Stimulated activated CD8-positive, alpha-beta memory T cell treated with anti-CD3 and anti-CD28 coated beads, Interleukin-7, amount 100 ng/mL, for 1 hour (primary cell): ENCODE data around the gene DHRSX.
"Not testable (repeated sequence)": the region's sequence is repeated elsewhere in the genome, so short reads cannot be mapped to it uniquely, and the experiment has no call there.

Source experiments
- DNase-seq, 2 donors: peaks; one replicate each; pipeline ENCODE4 v3.0.0-alpha.2; 2020; ENCODE audit warnings: low read depth in 2 of 2

The DHRSX gene

DNA sequence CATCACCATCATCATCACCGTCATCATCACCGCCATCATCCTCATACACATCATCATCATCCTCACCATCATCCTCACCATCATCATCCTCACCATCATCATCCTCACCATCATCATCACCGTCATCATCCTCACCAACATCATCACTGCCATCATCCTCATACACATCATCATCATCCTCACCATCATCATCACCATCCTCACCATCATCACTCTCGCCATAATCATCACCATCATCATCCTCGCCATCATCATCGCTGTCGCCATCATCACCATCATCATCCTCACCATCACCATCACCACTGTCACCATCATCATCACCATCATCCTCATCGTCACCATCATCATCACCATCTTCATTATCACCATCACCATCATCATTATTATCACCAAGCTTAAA, 19.8 kb upstream of the DHRSX start:
- no peak for DNase-seq

DNA sequence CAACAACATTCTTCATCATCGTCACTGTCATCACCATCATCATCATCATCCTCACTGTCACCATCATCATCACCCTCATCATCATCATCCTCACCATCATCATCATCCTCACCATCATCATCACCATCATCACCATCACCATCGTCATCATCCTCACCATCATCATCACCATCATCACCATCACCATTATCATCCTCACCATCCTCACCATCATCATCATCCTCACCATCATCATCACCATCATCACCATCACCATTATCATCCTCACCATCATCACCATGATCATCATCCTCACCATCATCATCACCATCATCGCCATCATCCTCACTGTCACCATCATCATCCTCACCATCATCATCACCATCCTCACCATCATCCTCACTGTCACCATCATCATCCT, 18.9 kb upstream of the DHRSX start:
- DNase-seq = not testable (repeated sequence)

DNA sequence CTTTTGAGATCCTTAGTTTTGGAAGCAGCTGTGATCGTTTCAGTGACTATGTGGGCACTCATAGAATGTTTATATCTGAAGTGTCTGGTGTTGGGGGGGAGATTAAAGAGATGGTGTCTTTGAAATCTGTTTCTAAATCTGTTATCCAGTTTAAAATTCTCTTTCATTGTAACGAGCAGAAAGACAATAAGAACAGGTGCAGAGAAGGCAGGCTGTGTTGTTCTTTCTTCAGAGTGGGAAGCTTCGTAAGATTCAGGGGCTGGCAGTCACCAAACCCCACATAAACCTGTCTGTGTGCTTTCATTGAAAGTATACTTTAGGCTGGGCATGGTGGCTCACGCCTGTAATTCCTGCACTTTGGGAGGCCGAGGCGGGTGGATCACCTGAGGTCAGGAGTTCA, 16.3 kb upstream of the DHRSX start:
- DNase-seq = no peak

DNA sequence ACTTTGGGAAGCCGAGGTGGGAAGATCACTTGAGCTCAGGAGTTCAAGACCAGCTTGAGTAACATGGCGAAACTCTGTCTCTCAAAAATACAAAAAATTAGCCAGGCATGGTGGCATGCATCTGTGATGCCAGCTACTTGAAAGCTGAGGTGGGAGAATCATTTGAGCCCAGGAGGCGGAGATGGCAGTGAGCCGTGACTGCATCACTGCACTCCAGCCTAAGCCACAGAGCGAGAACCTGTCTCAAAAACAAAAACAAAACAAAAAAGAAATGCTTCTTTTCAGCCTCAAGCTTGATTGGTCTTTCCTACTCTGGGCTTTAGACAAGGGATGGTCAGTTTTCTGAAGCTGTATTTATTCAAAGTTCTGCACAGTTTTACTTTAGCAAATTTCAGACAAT, 15.8 kb upstream of the DHRSX start:
- DNase-seq = no peak

DNA sequence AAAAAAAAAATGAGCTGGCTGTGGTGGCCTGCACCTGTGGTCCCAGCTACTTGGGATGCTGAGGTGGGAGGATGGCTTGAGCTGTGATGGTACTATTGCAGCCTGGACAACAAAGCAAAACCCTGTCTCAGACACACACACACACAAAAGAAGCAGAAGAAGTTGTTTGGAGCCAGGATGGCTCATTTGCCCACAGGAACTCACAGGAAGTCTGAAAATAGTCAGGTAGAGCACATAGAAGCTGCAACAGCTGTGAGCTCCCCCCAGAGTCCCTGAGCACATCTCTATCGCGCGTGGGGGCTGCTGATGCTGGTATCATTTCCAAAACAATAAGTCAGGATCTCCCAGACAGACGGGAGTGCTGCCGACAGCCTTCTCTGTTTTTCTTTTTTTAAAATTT, 13.4 kb upstream of the DHRSX start:
- DNase-seq = no peak

DNA sequence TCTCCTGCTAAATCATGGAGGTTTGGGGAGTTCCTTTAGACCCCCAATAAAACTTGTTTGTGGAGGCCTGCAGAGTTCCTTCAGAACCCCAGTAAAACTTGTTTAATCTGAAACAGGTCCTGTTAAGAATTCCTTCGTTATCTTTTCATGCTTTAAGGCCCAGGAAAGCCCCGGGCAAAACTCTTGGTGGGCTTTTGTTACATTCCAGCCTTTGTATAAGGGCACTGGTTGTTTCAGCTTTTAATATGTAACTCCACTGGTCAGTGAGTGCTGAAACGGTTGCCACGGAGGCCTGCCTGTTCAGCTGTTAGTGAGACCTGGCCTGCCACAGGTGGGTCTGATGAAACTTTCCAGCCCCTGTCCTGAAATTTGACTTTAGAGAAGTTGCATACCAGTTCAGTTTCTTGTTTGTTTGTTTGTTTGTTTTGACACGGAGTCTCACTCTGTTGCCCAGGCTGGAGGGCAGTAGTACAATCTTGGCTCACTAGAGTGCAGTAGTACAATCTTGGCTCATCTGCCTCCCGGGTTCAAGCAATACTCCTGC, 12.4 kb upstream of the DHRSX start:
- DNase-seq = no peak

DNA sequence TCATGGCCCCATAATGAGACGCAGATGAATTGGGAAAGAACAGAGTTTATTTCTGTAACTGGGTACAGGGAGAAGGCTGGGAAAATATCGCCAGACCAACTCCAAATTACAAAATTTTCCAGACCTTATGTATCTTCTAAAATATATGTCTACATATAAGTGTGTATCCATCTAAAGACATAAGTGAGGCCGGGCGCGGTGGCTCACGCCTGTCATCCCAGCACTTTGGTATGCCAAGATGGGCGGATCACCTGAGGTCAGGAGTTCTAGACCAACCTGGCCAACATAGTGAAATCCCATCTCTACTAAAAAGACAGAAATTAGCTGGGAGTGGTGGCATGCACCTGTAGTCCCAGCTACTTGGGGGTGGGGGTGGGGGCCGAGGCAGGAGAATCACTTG, 11.7 kb upstream of the DHRSX start:
- DNase-seq = no peak

DNA sequence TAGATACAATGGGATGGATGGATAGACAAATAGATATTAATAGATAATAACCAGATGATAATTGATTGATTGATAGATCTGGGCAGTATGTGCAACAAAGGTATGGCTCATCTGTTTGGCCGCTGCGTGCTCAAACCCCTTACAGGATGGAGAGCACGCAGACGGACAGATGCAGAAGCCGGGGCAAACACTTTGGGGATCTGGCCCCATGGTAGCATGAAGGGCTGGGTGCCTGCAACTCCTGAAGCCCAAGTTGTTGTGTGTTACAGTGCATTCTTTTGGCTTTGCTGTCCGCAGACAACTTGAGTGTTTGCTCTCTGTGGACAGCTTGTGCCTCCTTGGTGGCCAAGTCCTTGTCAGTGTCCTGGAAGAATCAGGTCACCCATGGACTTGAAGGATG, 10.6 kb upstream of the DHRSX start:
- DNase-seq = no peak

DNA sequence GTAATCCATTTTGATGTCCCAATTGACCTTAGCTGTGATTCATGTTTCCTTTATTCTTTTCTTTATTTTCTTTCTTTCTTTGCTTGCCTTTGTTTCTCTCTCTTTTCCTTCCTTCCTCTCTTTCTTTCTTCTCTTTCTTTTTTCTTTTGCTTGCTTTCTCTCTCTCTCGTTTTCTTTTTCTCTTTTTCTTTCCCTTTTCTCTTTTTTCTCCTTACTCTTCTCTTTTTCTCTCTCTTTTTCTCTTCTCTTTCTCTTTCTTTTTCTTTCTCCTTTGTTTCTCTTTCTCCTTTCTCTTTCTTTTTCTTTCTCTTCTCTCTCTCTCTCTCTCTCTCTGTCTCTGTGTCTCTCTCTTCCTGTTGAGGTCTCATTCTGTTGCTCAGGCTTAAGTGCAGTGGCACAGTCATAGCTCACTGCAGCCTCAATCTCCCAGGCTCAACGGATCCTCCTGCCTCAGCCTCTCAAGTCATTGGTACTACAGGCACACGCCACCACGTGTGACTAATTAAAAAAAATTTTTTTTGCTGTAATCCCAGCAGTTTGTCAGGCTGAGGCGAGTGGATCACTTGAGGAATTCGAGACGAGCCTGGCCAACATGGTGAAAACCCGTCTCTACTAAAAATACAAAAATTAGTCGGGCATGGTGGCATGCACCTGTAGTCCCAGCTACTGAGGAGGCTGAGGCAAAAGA, 8.0 kb upstream of the DHRSX start:
- DNase-seq = no peak

DNA sequence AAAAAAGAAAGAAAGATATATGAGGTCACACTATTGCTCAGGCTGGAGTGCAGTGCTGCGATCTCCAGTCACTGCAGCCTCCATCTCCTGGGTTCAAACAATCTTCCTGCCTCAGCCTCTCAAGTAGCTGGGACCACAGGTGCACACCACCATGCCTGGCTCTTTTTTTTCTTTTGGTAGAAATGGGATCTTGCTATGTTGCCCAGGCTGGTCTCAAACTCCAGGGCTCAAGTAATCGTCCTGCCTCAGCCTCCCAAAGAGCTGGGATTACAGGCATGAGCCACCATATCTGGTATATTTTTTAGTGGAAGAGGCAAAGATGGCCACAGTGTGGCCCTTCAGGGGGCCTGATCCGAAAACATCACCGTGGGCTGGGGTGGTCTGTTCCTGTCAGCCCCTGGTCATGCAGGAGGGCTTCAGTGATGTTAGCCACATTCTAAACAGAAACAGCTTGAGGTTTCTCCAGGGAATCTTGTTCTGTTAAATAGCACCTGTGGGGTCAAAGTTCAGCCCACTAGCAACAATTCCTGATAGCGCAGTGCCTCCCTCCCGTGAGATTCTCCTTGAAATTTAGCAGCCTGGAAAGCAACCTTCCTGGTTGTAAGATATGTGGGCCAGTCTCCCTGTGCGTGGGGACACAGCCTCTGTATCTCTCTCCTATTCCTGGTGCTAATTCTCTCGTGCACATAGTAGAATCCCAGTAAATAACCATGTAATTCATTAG, 7.3 kb upstream of the DHRSX start:
- DNase-seq = no peak

DNA sequence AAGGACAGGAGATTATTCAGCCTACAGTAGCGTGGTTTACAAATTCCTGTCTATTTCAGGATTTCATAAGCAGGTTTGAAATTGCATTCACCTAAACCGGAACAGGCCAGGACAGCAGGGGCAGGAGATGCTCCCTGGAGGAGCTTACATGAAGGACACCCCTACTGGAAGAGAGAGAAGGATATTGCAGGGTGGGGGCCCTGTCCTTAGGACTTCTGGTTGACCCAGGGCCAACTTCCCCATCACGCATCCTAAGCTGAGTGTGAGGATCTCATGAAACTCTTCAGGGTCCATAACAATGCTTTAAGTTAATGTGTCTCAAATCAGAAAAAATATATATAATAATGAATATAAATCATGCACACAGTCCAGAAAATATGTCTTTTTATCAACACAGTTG, 6.4 kb upstream of the DHRSX start:
- no peak for DNase-seq

DNA sequence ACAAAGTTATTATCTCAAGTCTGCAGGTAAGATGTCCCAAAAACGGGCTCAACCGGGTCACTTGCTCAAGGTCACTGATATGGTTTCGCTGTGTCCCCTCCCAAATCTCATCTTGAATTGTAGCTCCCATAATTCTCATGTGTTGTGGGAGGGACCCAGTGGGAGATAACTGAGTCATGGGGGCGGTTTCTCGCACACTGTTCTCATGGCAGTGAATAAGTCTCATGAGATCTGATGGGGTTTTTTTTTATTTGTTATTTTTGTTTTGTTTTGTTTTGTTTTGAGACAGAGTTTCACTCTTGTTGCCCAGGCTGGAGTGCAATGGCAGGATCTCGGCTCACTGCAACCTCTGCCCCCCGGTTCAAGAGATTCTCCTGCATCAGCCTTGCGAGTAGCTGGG, 4.6 kb upstream of the DHRSX start:
- DNase-seq = not testable (repeated sequence)

DNA sequence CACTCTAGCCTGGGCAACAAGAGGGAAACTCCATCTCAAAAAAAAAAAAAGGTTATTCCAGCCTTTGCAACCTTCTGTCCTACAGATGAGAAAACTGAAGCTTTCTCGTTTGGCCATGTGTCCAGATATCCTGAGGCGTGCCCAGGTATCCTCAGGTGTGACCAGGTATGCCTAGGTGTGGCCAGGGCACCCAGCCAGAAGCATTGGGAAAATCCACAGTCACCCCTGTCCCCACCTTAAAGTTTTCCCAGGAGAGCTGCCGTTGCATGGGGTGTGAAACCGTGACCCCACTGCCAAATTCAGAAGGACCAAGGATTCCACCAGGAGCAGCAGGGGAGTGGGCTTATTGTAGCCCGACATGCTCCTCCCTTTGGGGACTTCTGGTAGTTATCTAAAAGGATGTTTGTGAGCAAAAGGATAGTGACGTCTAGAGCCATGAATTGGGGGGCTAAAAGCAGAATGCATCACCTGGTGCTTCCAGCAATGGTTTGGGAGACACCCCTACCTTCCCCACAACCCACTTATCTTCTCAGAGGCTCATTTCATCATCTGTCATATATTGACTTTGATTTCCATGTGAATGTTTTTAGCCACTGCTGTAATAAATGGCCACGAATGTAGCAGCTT, 4.0 kb upstream of the DHRSX start:
- DNase-seq = no peak

DNA sequence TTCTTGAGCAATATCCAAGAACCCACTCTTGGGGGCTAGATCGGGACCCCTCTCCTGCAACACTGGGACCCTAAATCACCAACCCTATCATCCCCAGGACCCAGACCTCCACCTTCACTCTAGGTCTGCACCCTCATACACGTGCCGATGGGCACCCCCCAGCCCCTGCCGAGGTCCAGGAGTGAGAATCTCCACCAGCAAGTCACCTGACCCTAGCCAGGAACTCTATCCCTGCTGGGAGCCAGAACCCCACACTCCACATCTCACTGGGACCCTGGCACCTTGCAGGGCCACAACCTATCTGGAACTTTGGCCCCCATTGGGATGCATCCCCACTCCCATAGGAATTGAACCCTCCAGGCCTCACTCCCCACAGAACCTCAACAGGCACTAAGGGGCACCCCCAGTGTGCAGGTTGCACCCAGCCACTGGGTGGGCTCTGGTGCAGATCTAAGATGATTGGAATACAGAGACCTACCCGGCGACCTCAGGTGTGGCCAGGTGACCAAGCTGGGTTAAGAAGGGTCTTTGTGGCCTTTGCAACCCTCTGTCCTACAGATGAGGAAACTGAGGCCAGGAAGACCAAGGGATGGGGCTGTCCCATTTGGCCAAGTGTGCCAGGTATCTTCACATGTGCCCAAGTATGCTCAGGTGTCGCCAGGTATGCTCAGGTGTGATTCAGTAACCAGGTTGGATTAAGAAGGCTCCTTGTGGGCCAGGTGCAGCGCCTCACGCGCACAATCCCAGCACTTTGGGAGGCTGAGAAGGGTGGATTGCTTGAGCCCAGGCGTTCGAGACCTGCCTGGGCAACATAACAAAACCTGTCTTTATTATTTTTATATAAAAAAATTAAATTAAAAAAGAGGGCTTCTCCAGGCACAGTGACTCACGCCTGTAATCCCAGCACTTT, 3.1 kb upstream of the DHRSX start:
- DNase-seq = no peak

DNA sequence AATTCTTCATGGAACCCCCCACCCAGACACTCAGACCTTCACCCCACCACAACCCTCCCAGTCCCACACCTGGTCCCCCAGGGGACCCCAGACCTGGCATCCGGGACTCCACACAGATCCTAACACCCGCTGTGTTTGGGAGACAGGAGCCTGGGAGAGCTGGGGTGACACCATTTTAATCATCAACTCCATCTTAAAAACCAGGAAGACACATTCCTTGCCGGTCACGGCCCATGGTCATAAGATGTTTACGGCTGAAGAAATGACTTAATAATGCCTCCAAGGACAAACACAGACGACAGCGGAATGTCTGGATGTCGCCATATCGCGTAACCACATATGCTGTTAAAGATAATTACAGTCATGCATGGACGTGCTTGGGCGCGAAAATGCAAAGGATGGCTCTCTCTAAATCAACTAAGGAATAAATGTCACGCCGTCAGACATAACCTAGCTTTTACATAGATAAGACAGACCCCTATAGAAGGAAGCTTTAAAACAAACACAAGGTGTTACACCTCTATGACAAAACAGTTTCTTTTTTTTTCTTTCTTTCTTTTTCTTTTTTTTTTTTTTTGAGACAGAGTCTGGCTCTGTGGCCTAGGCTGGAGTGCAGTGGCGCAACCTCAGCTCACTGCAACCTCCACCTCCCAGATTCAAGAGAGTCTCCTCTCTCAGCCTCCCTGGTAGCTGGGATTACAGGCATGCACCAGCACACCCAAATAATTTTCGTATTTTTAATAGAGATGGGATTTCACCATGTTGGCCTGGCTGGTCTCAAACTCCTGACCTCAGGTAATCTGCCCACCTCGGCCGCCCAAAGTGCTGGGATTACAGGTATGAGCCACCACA, 2.1 kb upstream of the DHRSX start:
- DNase-seq = no peak

DNA sequence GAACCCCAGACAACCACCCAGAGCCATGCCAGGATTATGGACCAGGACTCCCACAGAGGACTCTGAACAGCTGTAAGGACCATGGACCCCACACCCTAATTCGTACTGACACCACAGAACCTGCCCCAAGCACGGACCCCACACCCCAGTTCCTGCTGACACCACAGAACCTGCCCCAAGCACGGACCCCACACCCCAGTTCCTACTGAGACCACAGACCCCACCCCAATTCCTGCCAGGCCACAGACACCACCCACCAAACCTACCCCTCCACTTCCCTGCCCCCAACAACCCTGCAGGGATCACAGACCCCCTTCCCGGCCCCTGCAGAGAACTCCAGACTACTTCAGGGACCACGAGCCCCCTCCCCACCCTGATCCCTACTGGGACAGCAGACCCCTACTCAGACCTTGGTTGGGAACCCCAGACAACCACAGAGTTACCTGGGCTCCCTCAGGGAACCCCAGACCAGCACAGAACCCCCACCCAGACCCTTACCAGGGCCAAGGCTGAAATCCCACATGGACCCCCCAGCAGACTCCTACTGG, 1.4 kb upstream of the DHRSX start:
- DNase-seq = no peak

DNA sequence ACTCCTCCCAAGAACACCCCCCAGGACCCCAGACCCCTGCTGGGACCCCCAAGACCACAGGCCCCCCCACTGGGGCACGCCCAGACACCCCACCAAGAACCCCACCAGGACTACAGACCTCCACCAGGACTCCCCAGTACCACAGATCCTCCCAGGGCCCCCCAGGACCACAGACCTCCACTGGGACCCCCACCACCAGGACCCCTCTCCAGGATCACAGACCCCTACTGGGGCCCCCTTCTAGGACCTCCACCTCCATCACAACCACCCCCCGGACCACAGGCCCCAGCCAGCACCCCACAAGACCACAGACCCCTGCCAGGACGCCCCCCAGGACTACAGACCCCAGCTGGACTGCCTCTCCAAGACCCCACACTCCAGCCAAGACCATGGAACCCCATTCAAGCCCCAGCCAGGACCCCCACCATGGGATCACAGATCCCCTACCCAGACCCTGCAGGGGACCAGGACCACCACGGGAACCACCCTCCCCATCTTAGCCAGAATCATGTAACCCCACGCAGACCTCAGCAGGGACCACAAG, 855 bp upstream of the DHRSX start:
- DNase-seq = no peak

DNA sequence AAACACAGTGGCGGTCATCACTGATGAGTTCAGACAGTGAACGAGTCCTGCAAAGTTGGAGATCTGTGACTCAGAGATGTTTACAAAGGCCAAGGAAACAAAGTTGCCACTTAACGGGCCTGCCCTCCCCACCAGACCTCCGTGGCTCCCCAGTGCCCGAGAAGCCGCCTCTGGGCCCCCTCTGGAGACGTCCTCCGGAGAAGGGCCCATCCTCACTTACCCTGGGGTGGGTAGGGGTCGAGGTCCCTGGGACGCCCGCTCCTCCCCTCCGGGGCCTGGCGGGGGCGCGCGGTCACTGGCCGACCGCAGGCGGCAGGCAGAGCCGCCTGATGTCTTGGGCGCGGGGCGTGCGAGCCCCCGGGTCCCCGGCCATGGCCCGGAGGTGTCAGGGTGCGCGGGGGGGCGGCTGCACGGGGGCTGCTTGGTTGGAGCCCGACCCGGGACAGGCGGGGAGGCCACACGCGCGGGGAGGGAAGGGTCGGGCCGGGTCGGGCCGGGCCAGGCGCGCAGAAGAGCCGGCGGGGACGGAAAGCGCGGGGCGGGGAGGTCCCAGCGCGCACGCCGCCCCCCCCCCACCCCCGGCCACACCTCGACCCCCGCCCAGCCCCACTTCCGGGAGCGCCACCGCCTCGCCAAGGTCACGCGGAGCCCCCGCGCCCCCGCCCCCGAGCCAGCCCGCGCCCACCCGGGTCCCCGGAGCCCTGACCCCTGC, 529 bp downstream of the DHRSX start:
- DNase-seq = peak in 1 of 2 donors; percentile 7

DNA sequence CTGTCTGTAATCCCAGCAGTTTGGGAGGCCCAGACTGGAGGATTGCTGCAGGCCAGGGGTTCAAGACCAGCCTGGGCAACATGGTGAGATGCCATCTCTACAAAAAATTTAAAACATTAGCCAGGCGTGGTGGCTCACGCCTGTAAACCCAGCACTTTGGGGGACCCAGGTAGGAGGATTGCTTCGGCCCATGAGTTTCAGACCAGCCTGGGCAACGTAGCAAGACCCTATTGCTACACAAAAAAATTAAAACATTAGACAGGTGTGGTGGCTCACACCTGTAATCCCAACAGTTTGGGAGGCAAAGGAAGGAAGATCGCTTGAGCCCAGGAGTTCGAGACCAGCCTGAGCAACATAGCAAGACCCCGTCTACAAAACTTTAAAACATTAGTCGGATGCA, 1.3 kb downstream of the DHRSX start:
- DNase-seq = no peak
